ENCODE measurements around the gene ELMO3.
A peak's percentile ranks its signal among the peaks of the same experiment; 100 is the strongest.

ELMO3 gene, protein sequence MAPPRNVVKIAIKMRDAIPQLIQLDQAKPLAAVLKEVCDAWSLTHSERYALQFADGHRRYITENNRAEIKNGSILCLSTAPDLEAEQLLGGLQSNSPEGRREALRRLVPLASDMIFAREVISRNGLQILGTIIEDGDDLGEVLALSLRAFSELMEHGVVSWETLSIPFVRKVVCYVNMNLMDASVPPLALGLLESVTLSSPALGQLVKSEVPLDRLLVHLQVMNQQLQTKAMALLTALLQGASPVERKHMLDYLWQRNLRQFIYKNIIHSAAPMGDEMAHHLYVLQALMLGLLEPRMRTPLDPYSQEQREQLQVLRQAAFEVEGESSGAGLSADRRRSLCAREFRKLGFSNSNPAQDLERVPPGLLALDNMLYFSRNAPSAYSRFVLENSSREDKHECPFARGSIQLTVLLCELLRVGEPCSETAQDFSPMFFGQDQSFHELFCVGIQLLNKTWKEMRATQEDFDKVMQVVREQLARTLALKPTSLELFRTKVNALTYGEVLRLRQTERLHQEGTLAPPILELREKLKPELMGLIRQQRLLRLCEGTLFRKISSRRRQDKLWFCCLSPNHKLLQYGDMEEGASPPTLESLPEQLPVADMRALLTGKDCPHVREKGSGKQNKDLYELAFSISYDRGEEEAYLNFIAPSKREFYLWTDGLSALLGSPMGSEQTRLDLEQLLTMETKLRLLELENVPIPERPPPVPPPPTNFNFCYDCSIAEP

DNA sequence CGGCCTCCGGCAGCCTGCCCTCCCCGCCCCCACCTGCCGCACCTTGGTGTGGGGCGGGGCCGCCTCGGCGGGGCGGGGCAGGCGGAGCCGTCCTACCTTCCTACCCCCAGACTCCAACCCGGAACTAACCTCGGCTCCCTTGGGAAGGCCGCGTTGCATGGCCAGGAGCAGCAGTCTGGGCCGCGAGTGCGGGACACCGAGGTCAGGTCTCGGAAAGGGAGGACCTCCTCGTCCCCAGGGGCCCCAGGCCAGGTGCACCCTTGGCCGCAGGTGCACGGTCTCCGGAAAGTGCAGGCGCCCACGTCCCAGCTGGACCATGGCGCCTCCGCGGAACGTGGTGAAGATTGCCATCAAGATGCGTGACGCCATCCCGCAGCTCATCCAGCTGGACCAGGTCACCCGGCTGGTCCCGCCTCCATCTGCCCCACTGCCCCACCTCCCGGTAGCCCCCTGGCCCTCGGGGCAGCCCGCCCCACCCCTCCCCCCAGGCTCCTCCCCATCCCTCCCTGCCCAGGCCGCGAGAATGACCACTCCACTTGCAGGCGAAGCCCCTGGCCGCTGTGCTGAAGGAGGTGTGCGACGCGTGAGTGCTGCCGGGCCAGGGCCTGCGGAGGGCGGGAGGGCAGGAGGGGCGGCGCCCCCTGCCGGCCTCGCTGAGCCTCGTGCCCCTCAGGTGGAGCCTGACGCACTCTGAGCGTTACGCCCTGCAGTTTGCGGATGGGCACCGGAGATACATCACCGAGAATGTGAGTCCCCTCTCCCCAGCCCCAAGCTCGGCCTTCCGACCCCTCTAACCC lies at the start of gene ELMO3:
Gene ELMO3, plus strand, starts transcription at position 121 of the 797 bp plus-strand sequence. Its CDS starts 196 bp downstream, at position 317.
- no peak for DNase-seq

GRCh38 chr16:67149276-67150046 lies 49.5 kb upstream of the ELMO3 start:
- no peak for DNase-seq

DNA sequence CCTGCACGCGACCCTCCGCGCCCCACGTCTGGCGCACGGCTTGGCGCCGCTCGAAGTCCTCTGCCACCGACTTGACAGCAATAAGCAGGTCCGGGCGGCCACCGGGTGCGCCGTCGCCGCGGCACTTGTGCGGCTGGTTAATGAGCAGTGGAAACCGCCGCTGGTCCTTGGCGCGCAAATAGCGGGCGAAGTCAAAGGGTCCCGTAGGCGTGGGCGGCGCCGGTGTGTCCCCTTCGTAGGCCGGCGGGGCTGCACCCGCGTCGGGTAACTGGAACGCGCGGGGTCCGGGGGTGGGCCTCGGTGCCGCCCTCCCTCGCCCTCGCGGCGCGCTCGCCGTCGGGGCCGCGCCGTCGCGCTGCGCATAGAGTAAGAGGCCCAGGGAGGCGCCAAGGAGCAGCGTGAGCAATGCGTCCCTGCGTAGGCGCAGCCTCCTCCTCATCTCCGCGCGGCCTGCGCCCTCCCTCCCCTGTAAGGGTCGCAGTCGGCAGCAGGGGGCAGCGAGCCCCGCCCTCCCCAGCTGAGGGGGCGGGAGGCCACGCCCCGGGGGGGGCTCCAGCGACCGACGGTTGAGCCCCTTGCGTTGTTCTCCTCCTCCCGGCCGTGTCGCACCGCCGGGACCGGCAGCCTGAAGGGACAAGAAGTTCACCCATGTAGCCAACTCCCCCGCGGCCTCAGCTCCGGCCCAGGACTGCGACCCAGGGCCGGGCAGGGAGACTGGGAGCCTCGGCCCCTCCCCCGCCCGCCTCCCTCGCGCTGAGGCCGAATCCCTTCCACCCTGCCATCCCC lies 48.7 kb upstream of the ELMO3 start:
- no peak for DNase-seq

DNA sequence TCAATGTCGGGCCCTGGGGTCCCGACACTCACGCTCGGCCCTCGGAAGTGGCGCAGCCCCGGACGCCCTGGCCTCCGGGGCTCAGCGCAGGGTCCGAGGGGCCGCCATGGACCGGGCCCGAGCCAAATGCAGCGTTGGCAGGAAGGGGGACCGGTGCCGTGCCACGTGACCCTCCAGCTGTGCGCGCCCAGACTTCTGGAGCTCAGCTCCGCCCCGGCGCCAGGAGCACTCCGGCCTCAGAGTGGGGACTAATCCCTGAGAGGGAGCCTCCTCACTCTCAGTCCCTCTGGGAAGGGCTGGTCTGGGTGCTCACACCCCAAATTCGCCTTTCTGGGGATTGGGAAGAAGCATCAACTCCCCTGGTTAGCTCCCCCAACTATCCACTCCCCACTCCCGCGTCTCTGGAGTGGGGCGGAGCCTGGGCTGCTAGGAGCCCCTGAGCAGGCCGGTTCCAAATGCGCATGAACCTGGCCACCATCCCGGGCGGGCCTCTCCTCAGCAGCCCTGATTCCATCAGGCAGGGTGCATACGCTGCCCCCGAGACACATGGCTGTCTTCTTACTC lies 48.0 kb upstream of the ELMO3 start, which contains the start of gene B3GNT9:
Gene B3GNT9, minus strand, starts transcription at position 166 of the 564 bp plus-strand sequence. CDS start 513 bp downstream, outside the sequence.
- DNase-seq = no peak

DNA sequence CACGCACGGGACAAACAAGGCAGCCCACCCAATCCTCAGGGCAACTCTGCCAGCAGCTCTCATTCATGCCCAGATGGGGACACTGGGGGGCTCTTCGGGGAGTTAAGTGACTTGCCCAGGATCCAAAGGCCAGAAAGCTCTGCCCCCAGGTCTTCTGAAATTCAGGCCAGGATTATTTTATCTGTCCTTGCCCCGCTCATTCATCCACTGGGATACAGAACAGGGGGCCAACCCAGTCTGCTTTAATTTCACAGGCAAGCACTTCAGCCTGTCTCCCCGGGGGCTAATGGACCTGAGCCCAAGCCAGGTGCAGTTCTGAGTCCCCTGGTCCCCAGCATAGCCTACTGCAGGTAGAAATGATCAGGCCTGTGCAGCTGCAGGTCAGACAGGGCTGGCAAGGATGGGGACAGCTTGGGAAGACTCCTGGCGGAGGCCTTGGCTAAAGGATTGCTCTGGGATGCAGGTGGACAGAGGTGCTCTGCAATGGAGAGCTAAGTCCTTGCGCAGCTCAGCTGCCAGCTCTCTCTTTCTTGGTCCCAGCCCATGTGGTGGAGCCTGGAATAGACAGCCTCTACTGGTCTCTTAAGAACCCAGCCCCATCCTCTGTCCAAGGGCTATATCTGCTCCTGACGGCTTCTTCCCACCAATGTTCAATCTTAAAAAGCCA lies 47.4 kb upstream of the ELMO3 start:
- DNase-seq = no peak

DNA sequence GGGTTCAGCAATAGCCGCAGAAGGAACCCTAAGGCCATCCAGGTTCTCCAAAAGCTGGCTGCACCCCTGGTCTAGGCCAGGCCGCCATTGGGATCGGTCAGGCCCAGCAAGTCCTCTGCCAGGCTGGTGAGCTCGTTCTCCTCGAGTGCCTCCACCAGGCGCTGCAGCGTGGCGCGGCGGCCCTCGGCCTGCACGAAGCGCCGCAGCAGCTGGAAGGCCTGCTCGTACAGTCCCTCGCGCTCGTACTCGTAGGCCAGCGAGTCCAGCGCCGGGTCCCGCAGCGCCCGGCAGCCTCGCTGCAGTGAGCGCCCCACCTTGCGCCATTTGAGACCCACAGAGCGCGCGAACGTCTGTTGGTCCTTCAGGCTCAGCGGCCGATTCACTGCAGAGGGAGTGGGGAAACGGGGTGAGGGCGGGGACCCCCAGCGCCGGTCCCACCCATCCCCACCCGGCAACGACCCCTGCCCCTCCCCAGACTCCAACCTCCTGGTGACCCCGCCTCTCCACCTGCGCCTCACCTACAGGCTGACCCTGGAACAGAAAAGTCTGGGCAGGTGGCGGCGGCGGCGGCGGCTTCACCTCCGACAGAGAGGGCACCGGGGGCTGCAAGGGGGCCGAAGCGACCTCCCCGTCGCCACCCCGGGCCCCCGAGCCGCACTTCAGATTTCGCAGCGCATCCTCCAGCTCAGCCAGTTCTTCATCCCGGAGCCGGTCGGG lies 44.2 kb upstream of the ELMO3 start:
- DNase-seq = no peak

GRCh38 chr16:67155295-67156142 lies 43.4 kb upstream of the ELMO3 start:
- DNase-seq = peak; percentile 79

DNA sequence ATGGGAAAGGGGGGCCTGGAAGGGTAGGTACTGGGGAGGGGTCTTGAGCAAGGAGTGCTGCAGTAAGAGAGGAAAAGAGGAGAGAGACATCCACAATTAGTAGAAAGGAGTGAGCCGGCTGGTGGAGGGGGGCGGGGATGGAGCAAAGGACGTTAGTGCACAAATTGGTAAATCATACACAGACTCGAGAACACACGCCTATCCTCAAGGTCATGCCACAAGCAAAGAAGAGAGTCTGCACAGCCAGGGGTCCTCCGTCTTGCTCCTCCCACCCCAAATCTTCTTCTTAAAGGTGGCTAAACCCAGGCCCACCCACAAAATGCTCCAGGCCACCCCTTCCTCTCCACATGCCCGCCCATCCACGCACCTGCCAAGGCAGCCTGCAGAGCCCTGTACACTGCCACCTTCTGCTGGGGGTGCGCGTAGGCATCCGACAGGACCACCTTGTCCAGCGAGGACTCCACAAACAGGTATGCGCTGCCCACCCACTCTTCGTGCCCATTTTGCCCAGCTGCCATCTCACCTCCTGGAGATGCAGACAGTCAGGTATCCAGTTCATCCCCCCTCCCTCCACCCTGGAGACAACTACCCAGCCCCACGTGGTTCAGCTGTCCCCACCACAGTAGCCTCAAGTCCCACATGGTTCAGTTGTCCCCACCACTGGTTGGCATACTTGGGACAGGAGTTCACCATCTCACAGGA lies 42.6 kb upstream of the ELMO3 start:
- DNase-seq = no peak

DNA sequence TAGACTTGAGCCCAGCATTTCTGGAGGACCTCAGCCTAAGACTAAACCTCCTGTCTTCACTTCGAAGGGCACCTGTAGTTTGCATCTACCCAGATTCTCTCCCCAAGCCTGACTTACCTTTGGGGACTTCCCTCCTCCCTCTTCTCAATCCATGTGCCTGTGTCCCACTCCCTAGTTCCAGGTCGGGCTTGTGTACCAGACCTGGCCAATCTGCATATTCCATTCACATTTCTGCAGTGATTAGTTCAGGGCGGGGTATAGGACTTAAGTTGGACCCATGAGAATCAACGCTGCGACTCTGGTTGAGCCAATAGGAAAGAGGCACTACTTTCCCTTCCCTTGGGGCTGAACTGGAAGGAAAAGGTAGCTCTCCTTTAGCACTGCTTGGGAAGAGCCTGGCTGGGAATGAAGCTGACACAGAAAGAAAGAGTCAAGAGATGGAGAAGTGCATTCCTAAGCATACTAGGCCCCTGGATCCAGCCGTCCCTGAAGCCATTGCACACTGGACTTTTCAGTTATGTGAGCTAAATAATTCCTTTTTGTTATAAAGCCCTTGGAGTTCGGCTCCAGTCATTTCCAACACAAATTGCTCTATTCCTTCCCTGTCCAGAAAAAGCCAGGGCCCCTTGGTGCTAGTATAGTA lies 41.7 kb upstream of the ELMO3 start:
- no peak for DNase-seq

DNA sequence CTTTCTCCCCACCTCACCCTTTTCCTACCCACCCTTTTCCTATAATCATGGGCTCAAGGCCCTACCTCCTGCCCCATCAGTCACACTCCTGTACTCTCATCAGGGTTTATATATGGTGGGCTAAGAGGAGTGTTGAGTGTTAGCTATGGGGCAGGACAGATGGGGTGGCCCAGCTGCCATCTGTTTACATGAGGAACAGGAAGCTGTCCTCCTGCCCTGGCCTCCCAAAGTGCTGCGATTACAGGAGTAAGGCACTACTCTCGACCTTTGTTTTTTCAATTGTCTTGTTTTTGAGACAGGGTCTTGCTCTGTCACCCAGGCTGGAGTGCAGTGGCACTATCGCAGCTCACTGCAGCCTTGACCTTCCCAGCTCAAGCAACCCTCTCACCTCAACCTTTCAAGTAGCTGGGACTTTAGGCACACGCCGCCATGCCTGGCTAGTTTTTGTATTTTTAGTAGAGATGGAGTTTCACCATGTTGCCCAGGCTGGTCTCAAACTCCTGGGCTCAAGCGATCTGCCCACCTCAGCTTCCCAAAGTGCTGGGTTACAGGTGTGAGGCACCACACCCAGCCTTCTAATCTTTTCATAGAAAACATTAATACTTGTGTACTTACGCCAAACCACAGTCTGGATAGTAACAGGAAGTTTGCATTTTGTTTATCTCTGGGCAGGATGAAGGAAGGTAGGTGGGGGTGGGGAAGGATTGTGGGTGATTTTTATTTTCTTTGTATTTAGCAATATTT lies 40.9 kb upstream of the ELMO3 start:
- no peak for DNase-seq

DNA sequence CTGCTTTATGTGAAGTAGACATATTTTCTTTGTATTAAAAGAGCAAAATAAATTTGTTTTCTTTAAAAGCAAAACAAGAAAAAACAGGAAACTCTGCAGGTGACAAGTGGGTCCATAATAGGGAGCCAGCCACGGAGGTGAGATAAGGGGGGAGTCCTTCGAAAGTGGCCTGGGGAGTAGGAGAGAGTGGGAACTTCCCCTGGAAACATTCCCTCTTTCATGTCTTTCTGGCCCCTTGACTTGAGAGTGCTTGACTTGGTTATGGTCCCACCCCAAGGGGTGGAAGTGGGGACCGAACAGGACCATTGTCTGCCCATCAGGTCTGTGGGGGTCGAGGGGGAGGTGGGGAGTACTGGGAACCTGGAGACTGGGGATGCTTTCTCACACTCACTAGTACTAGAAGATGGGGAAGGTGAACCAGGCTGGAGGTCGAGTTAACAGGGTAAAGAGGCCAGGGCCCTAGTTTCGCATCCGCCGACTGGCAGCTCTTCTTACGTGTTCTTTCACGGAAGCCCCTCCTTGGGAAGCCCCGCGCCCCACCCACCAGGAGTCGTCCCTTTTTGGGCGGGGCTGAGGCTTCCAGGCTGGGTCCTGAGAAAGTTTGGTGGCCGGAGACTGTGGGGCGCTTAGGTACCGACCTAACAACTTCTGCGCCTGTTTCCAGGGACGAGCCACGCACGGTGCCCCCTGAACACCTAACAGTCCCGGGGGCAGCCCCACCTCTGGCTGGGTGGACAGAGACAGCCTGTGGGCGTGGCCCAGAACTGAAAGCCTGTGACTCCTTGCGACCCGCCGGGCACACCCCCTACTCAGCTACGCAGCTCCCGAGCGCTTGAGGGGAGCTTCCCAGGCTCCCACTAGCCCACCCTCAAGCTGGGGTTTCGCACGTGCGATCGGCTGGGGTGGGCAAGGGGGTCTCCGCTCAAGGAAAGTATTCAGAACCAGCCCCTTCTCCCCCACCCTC lies 40.0 kb upstream of the ELMO3 start:
- DNase-seq = peak; percentile 72

DNA sequence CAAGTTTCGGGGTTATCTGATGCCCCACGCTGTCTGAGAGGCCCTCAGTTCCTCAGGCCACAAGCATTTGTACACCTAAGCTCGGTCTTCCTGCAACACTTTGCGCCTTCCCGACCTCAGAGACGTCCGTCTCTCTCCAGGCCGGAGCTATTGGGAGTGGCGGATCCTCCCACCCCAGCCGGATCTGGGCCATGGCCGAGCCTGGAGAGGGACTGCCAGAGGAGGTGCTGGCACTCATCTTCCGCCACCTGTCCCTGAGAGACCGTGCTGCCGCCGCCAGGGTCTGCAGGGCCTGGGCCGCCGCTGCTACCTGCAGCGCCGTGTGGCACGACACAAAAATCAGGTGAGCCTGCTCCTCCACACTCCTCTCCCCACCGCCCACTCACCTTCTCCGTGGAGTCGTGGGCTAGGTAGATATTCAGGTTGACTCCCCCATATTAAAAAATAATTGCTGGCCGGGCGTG lies 37.3 kb upstream of the ELMO3 start:
- no peak for DNase-seq

DNA sequence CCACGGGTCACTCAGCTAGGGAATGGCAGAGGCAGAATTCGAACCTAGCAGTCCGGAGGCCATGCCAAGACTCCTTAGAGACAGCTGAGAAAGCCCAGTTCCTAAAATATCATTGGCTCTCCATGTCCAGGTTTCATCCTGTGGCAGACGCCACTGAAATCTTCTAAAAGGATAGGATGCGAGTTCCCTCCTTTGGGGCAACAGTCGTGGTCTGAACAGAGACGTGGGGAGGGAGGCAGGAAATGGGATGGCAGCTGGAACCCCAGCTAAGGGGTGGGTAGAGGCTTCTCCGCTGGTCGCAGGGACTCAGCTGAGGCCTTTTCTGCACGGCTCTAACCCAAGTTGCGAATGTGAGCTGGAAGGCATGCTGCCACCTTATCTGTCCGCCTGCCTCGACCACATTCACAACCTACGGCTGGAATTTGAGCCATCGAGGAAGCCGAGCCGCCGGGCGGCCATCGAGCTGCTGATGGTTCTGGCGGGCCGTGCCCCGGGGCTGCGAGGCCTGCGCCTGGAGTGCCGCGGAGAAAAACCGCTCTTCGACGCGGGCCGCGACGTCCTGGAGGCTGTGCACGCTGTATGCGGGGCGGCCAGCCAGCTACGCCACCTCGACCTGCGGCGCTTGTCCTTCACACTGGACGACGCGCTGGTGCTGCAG lies 36.3 kb upstream of the ELMO3 start:
- DNase-seq = no peak

GRCh38 chr16:67163164-67163998 lies 35.5 kb upstream of the ELMO3 start:
- DNase-seq = no peak
